Loucy (cell line): ENCODE measurements around the gene RUSC2.

Source experiments
- H2AFZ ChIP-seq: fragments of 200-600 bp; sonication (generic); 2 replicates; pipeline ENCODE4 v1.6.0; 2016; ENCODE audit warnings: antibody characterized with exemption, mild to moderate bottlenecking, low read length, moderate library complexity
- H3F3A ChIP-seq: fragments of 200-600 bp; 2 replicates; pipeline ENCODE4 v1.6.0; 2016; ENCODE audit warnings: antibody characterized with exemption, low read depth, mild to moderate bottlenecking
- H3K27me3 ChIP-seq: fragments of 200-600 bp; sonication (generic); 2 replicates; pipeline ENCODE4 v1.6.1; 2014; ENCODE audit warnings: low read length, mild to moderate bottlenecking; ENCODE audit not compliant: insufficient read depth, poor library complexity, severe bottlenecking
- H3K36me3 ChIP-seq: fragments of 200-600 bp; sonication (generic); 2 replicates; pipeline ENCODE4 v1.6.1; 2016; ENCODE audit warnings: low read length; ENCODE audit not compliant: insufficient read depth
- H3K4me1 ChIP-seq: fragments of 200-600 bp; sonication (generic); 2 replicates; pipeline ENCODE4 v1.5.1; 2014; ENCODE audit warnings: low read length, mild to moderate bottlenecking; ENCODE audit not compliant: insufficient read depth, poor library complexity, severe bottlenecking
- H3K4me2 ChIP-seq: fragments of 200-600 bp; sonication (generic); 2 replicates; pipeline ENCODE4 v1.6.0; 2014; ENCODE audit warnings: antibody characterized with exemption, low read length, low read depth, mild to moderate bottlenecking; ENCODE audit not compliant: poor library complexity, severe bottlenecking
- H3K4me3 ChIP-seq: fragments of 200-600 bp; sonication (generic); 2 replicates; pipeline ENCODE4 v1.5.1; 2014; ENCODE audit warnings: low read length, mild to moderate bottlenecking, mixed read lengths; ENCODE audit not compliant: poor library complexity, severe bottlenecking
- H3K79me2 ChIP-seq: fragments of 200-600 bp; sonication (generic); 2 replicates; pipeline ENCODE4 v1.6.1; 2014; ENCODE audit warnings: low read length; ENCODE audit not compliant: insufficient read depth
- H3K9ac ChIP-seq: fragments of 200-600 bp; sonication (generic); 2 replicates; pipeline ENCODE4 v1.6.0; 2014; ENCODE audit warnings: mild to moderate bottlenecking, low read depth, low read length, moderate library complexity; ENCODE audit not compliant: poor library complexity, severe bottlenecking
- H3K9me2 ChIP-seq: fragments of 200-600 bp; sonication (generic); replicated peaks from 2 replicates; pipeline ENCODE4 v1.6.1; 2016; ENCODE audit warnings: low read depth, low read length, mixed read lengths
- H3K9me3 ChIP-seq: fragments of 200-600 bp; sonication (generic); 2 replicates; pipeline ENCODE4 v1.6.1; 2014; ENCODE audit warnings: mild to moderate bottlenecking, antibody characterized with exemption, low read length, low read depth; ENCODE audit not compliant: insufficient read depth
- H4K20me1 ChIP-seq: fragments of 200-600 bp; sonication (generic); 2 replicates; pipeline ENCODE4 v1.6.0; 2014; ENCODE audit warnings: antibody characterized with exemption, low read length, mild to moderate bottlenecking; ENCODE audit not compliant: insufficient read depth, poor library complexity, severe bottlenecking
- EZH2phosphoT487 ChIP-seq: fragments of 200-600 bp; IDR thresholded peaks from 2 replicates; pipeline ENCODE4 v1.6.1; 2018; ENCODE audit warnings: antibody characterized with exemption, mild to moderate bottlenecking, moderate library complexity, borderline replicate concordance
- TF ChIP-seq, protein P1 (sequence below): fragments of 200-600 bp; sonication (generic); conservative IDR thresholded peaks from 2 replicates; pipeline ENCODE4 v1.5.1; 2014; ENCODE audit warnings: mild to moderate bottlenecking, antibody characterized with exemption, low read length

Gene RUSC2

DNA sequence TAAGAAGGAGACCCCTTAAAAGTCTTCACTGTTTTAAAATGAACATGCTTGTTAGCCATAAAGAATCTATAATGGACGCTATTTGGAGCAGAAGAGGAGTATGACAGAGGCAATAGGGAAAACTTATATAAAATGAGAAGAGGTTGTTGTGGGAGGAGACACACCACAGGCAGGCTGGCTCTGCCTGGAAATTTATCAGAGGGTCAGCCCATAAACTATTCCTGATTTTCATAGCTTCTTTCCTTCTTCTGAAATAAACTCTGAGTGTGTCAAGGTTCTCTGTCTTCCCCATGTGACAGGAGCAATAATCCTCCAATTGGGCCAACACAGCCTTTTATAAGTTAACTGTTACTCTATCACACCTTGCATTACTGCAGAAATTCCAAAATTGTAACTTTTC lies 19.6 kb upstream of the RUSC2 start:
- H4K20me1 ChIP-seq = no peaks in the 10 kb centered on the region
- no peak overlapping the region for H3K9ac ChIP-seq
- no peak overlapping the region for H3K4me2 ChIP-seq
- no peak overlapping the region for H2AFZ ChIP-seq
- no peak for TF ChIP-seq EZH2phosphoT487
- TF ChIP-seq, protein P1, sequence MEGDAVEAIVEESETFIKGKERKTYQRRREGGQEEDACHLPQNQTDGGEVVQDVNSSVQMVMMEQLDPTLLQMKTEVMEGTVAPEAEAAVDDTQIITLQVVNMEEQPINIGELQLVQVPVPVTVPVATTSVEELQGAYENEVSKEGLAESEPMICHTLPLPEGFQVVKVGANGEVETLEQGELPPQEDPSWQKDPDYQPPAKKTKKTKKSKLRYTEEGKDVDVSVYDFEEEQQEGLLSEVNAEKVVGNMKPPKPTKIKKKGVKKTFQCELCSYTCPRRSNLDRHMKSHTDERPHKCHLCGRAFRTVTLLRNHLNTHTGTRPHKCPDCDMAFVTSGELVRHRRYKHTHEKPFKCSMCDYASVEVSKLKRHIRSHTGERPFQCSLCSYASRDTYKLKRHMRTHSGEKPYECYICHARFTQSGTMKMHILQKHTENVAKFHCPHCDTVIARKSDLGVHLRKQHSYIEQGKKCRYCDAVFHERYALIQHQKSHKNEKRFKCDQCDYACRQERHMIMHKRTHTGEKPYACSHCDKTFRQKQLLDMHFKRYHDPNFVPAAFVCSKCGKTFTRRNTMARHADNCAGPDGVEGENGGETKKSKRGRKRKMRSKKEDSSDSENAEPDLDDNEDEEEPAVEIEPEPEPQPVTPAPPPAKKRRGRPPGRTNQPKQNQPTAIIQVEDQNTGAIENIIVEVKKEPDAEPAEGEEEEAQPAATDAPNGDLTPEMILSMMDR = no peak
- no peaks in the 10 kb centered on the region for H3K27me3 ChIP-seq
- H3K79me2 ChIP-seq = no peaks in the 10 kb centered on the region
- no peaks in the 10 kb centered on the region for H3K36me3 ChIP-seq
- no peaks in the 10 kb centered on the region for H3K9me3 ChIP-seq
- H3K9me2 ChIP-seq = no peaks in the 10 kb centered on the region
- no peaks in the 10 kb centered on the region for H3K4me1 ChIP-seq
- no peak overlapping the region for H3K4me3 ChIP-seq
- H3F3A ChIP-seq = no peaks in the 10 kb centered on the region

DNA sequence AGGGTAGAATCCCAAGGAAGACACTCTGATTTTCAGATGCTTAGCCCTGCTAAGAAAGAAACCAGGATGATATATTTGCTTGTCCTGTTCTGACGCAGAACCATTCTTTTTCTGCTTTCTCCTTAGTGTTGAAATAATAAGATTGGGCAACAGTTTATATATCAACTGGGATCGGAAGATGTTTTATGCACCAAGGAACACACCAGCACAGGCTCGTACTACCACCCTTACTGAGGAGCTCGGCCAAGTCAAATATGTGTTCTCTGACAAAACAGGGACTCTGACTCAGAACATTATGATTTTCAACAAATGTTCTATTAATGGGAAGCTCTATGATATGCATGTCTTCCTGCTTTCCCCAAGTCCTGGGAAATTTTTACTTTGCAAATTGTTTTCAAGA lies 19.0 kb upstream of the RUSC2 start:
- no peaks in the 10 kb centered on the region for H3K27me3 ChIP-seq
- no peak overlapping the region for H3K9ac ChIP-seq

DNA sequence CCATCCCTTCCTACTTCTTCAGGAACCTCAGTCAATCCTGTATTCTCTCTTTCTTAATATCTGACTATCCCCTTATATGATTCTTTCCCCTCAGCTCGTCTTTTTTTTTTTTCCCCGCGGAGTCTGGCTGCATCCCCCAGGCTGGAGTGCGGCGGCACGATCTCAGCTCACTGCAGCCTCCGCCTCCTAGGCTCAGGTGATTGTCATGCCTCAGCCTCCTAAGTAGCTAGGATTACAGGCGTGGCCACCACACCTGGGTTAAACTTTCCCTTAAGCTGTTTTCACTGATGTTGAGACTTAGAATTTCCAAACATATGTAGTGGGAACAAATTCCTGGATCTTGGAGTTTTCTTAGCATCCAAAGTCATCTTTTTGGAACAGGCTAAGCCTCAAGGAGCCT lies 13.3 kb upstream of the RUSC2 start:
- TF ChIP-seq, protein P1 = no peak
- no peak for TF ChIP-seq EZH2phosphoT487
- Histone ChIP-seq H3K79me2 (no peaks in the 10 kb centered on the region), H3K36me3 (no peaks in the 10 kb centered on the region), H3K4me3 (no peak overlapping the region), H3K9me3 (no peaks in the 10 kb centered on the region), H3K9me2 (no peaks in the 10 kb centered on the region), H3K9ac (no peak overlapping the region), H3K27me3 (no peaks in the 10 kb centered on the region), H3K4me2 (no peak overlapping the region), H3K4me1 (no peaks in the 10 kb centered on the region), H4K20me1 (no peaks in the 10 kb centered on the region), H3F3A (no peaks in the 10 kb centered on the region), H2AFZ (no peak overlapping the region)

More for the DNA sequence above, 19.0 kb upstream of the RUSC2 start:
- Histone ChIP-seq H3K4me3 (no peak overlapping the region), H3K4me2 (no peak overlapping the region), H2AFZ (no peak overlapping the region), H3F3A (no peaks in the 10 kb centered on the region), H3K9me3 (no peaks in the 10 kb centered on the region), H3K79me2 (no peaks in the 10 kb centered on the region), H4K20me1 (no peaks in the 10 kb centered on the region), H3K9me2 (no peaks in the 10 kb centered on the region), H3K36me3 (no peaks in the 10 kb centered on the region), H3K4me1 (no peaks in the 10 kb centered on the region)
- TF ChIP-seq EZH2phosphoT487 = no peak
- TF ChIP-seq, protein P1 = no peak
